HCT116 (cell line): ENCODE measurements around the gene DGKB. TPM values are rescaled to one million over a fixed set of nuclear protein-coding genes. Genes with fewer than 3 reads are reported as not detected.

ENCODE experiments used
- ATAC-seq: fragments of 200-7000 bp; cut with Tn5 transposase; 2 replicates; pipeline ENCODE4 v1.9.1; 2020; ENCODE audit warnings: mild to moderate bottlenecking, moderate library complexity
- BruUV-seq: library from RNA; stranded (reverse); fragments of 400-500 nt; replicated peaks from 2 replicates; lab custom pipeline; 2021; lab: Mats Ljungman, UMichigan
- CTCF ChIA-PET: fragments of 300-600 bp; sonication (Branson Sonifier 250); formaldehyde crosslinking; loops from one replicate; lab custom pipeline; 2021; ENCODE audit warnings: antibody characterized with exemption; lab: Charles Lee
- POLR2A ChIA-PET: fragments of 300-600, 350-600 bp; sonication (Branson Sonifier 250); formaldehyde crosslinking; loops from one replicate; lab custom pipeline; 2021; ENCODE audit warnings: antibody characterized with exemption; lab: Charles Lee
- RAD21 ChIA-PET, 2 experiments: fragments of 300-600 bp; sonication (Branson Sonifier 250); formaldehyde crosslinking; loops; one replicate each; lab custom pipeline; 2023; ENCODE audit warnings: low total read pairs in 2 of 2; ENCODE audit not compliant: uncharacterized antibody in 2 of 2, unreplicated experiment in 2 of 2, low non-redundant PET in 1 of 2; lab: Charles Lee
- DNase-seq: peaks from one replicate; pipeline ENCODE4 v3.0.0-alpha.2; 2010; ENCODE audit warnings: low read depth, low spot score
- H2AFZ ChIP-seq: fragments of 200-600 bp; shearing (Covaris generic), sonication (generic); 2 replicates; pipeline ENCODE4 v1.6.1; 2017; ENCODE audit warnings: low read depth, mixed run types, mixed read lengths, antibody characterized with exemption, low read length; ENCODE audit not compliant: poor library complexity, severe bottlenecking
- H3K27ac ChIP-seq: 2 replicates; pipeline ENCODE4 v1.5.1; 2012; ENCODE audit warnings: low read depth, low read length
- H3K27me3 ChIP-seq: fragments of 200-600 bp; sonication (generic); 2 replicates; pipeline ENCODE4 v1.6.1; 2016; ENCODE audit warnings: mixed run types, low read length, mixed read lengths; ENCODE audit not compliant: insufficient read depth
- H3K36me3 ChIP-seq, 2 experiments: fragments of 200-500 bp in 1 of 2; fragments of 200-600 bp in 1 of 2; sonication (Bioruptor generic) in 1 of 2; sonication (generic) in 1 of 2; 2 replicates each; pipeline versions ENCODE4 v1.5.1 to v1.6.1; 2014 to 2016; ENCODE audit warnings: low read length in 2 of 2, inconsistent platforms in 1 of 2, mixed read lengths in 1 of 2, mixed run types in 1 of 2; ENCODE audit not compliant: insufficient read depth in 2 of 2, control insufficient read depth in 1 of 2
- H3K4me1 ChIP-seq, 2 experiments: fragments of 200-600 bp in 1 of 2; sonication (generic) in 1 of 2; 2 replicates each; pipeline versions ENCODE4 v1.5.1 to v1.6.1; 2012 to 2017; ENCODE audit warnings: low read length in 2 of 2, inconsistent platforms in 1 of 2, mild to moderate bottlenecking in 1 of 2, mixed read lengths in 1 of 2, mixed run types in 1 of 2, moderate library complexity in 1 of 2; ENCODE audit not compliant: insufficient read depth in 2 of 2, control insufficient read depth in 1 of 2
- H3K4me2 ChIP-seq: fragments of 200-600 bp; sonication (generic); 2 replicates; pipeline ENCODE4 v1.6.1; 2017; ENCODE audit warnings: mixed run types, low read length, mixed read lengths
- H3K4me3 ChIP-seq, 2 experiments: fragments of 200-600 bp in 1 of 2; sonication (generic) in 1 of 2; replicated peaks in 1 of 2; 2 replicates each; pipeline ENCODE4 v1.5.1; 2011 to 2016; ENCODE audit warnings: low read length in 2 of 2, control low read depth in 1 of 2, low read depth in 1 of 2, mild to moderate bottlenecking in 1 of 2, mixed read lengths in 1 of 2, mixed run types in 1 of 2
- H3K79me2 ChIP-seq: fragments of 200-600 bp; sonication (generic); 2 replicates; pipeline ENCODE4 v1.6.1; 2017; ENCODE audit warnings: mild to moderate bottlenecking, mixed run types, low read length, moderate library complexity, mixed read lengths; ENCODE audit not compliant: insufficient read depth
- H3K9ac ChIP-seq: fragments of 200-600 bp; sonication (generic); 2 replicates; pipeline ENCODE4 v1.6.1; 2016; ENCODE audit warnings: low read length, mixed read lengths
- H3K9me2 ChIP-seq: fragments of 200-600 bp; sonication (generic), shearing (Covaris generic); 2 replicates; pipeline ENCODE4 v1.6.1; 2017; ENCODE audit warnings: mixed run types, mild to moderate bottlenecking, moderate library complexity; ENCODE audit not compliant: insufficient read depth
- H3K9me3 ChIP-seq, 2 experiments: fragments of 200-500 bp in 1 of 2; fragments of 200-600 bp in 1 of 2; sonication (Bioruptor generic) in 1 of 2; sonication (generic) in 1 of 2; 2 replicates each; pipeline ENCODE4 v1.6.1; 2014 to 2017; ENCODE audit warnings: low read length in 2 of 2, mixed read lengths in 2 of 2, inconsistent platforms in 1 of 2, low read depth in 1 of 2, mild to moderate bottlenecking in 1 of 2, mixed run types in 1 of 2, moderate library complexity in 1 of 2; ENCODE audit not compliant: control insufficient read depth in 1 of 2, insufficient read depth in 1 of 2
- H4K20me1 ChIP-seq: fragments of 200-600 bp; sonication (generic), shearing (Covaris generic); 2 replicates; pipeline ENCODE4 v1.6.1; 2017; ENCODE audit warnings: mixed run types, mild to moderate bottlenecking, moderate library complexity; ENCODE audit not compliant: insufficient read depth
- CTCF ChIP-seq, 3 experiments: fragments of 200-600 bp in 1 of 3; sonication (generic) in 1 of 3; IDR thresholded peaks in 2 of 3; conservative IDR thresholded peaks in 1 of 3; 2 replicates each; pipeline ENCODE4 v1.5.1; 2012 to 2017; ENCODE audit warnings: low read depth in 2 of 3, low read length in 2 of 3, antibody characterized with exemption in 1 of 3, borderline replicate concordance in 1 of 3, control low read depth in 1 of 3, mild to moderate bottlenecking in 1 of 3, mixed read lengths in 1 of 3, mixed run types in 1 of 3, moderate library complexity in 1 of 3; ENCODE audit not compliant: insufficient read depth in 1 of 3
- EZH2 ChIP-seq: fragments of 200-600 bp; sonication (generic); IDR thresholded peaks from 2 replicates; pipeline ENCODE4 v1.6.1; 2017; ENCODE audit warnings: antibody characterized with exemption, mixed run types
- FOSL1 ChIP-seq: IDR thresholded peaks from 2 replicates; pipeline ENCODE4 v1.6.1; 2012; ENCODE audit warnings: low read depth
- MAX ChIP-seq: IDR thresholded peaks from 2 replicates; pipeline ENCODE4 v1.6.1; 2012
- POLR2A ChIP-seq: IDR thresholded peaks from 2 replicates; pipeline ENCODE4 v1.7.0; 2011; ENCODE audit warnings: borderline replicate concordance; ENCODE audit not compliant: insufficient read depth, insufficient read length; ENCODE audit errors: extremely low read depth
- REST ChIP-seq: IDR thresholded peaks from 2 replicates; pipeline ENCODE4 v1.6.1; 2012; ENCODE audit warnings: low read depth
- SRF ChIP-seq: IDR thresholded peaks from 2 replicates; pipeline ENCODE4 v1.6.1; 2012; ENCODE audit warnings: low read depth
- TCF7L2 ChIP-seq: IDR thresholded peaks from 2 replicates; pipeline ENCODE4 v1.7.0; 2011; ENCODE audit warnings: borderline replicate concordance, inconsistent platforms; ENCODE audit not compliant: insufficient read depth, insufficient read length; ENCODE audit errors: extremely low read depth
- YY1 ChIP-seq: IDR thresholded peaks from 2 replicates; pipeline ENCODE4 v1.6.1; 2011; ENCODE audit warnings: low read length, low read depth, moderate library complexity, mild to moderate bottlenecking; ENCODE audit not compliant: insufficient replicate concordance; ENCODE audit errors: extremely low read depth
- ZFX ChIP-seq: fragments of 450-650 bp; IDR thresholded peaks from 2 replicates; pipeline ENCODE4 v1.6.1; 2017
- intact Hi-C: fragments of 100-400 bp; cut with micrococcal nuclease; formaldehyde crosslinking; loops from 2 replicates; pipeline ENCODE4 v1.10.0; 2022
- total RNA-seq: library from RNA; stranded (reverse); gene quantifications from one replicate; pipeline ENCODE4 v1.2.1, GENCODE V29; 2021; ENCODE audit not compliant: unreplicated experiment

The DGKB gene
- total RNA-seq, 1 experiment from 2014 or later, result 0.05 TPM

GRCh38 chr7:14835384-14835783, 67.2 kb downstream of the DGKB start:
- H3K9ac ChIP-seq, result no peak overlapping the region
- H2AFZ ChIP-seq, result no peak overlapping the region
- ChIA-PET CTCF (no interaction called here), POLR2A (no interaction called here), RAD21 (no interaction called here)
- H4K20me1 ChIP-seq, result no peaks in the 10 kb centered on the region
- H3K27ac ChIP-seq, result no peak overlapping the region
- H3K36me3 ChIP-seq, result no peaks in the 10 kb centered on the region
- intact Hi-C loops, result no loop called here
- no peak for DNase-seq
- no TSS peak for BruUV-seq
- H3K79me2 ChIP-seq, result no peaks in the 10 kb centered on the region
- no peaks in the 10 kb centered on the region for H3K9me3 ChIP-seq
- H3K4me2 ChIP-seq, result no peak overlapping the region
- no peak for ATAC-seq
- no peaks in the 10 kb centered on the region for H3K27me3 ChIP-seq
- H3K9me2 ChIP-seq, result no peaks in the 10 kb centered on the region
- peaks cover 0 to 9% of the 10 kb centered on the region in 2 experiments; a peak in 2 of 4 replicates for H3K4me1 ChIP-seq
- TF ChIP-seq ZFX (no peak), SRF (no peak), REST (no peak), FOSL1 (no peak), MAX (no peak), YY1 (no peak), EZH2 (no peak), POLR2A (no peak), CTCF (IDR thresholded peaks at IDR 0.05 in 2 of 3, conservative IDR thresholded peaks at IDR 0.05 in 1 of 3; ENCODE audit: borderline replicate concordance in 1 of 3, insufficient read depth in 1 of 3, low read depth in 2 of 3, low read length in 2 of 3) (no peak), TCF7L2 (no peak)
- H3K4me3 ChIP-seq, result no peak overlapping the region
